Thyroid gland (tissue), 4 donors: ENCODE results near the gene TUBB4A. TPM values are rescaled to one million over a fixed set of nuclear protein-coding genes. Genes with fewer than 3 reads are reported as not detected.

ENCODE experiments used
- DNase-seq, 2 donors: peaks; one replicate each; pipeline ENCODE4 v3.0.0-alpha.2; 2019
- H3K27ac ChIP-seq, 3 donors: fragments of 200-600 bp; sonication (generic); 1 replicate in 2 of 3; 2 replicates in 1 of 3; pipeline ENCODE4 v1.5.1; 2016 to 2019; ENCODE audit warnings: mild to moderate bottlenecking in 1 of 3, moderate library complexity in 1 of 3
- H3K27me3 ChIP-seq: fragments of 200-600 bp; sonication (generic); one replicate; pipeline ENCODE4 v1.5.1; 2019
- H3K36me3 ChIP-seq, 2 donors: fragments of 200-600 bp; sonication (generic); one replicate each; pipeline ENCODE4 v1.5.1; 2016 to 2019
- H3K4me1 ChIP-seq, 2 donors: fragments of 200-600 bp; sonication (generic); one replicate each; pipeline ENCODE4 v1.5.1; 2017 to 2019
- H3K4me3 ChIP-seq, 3 donors: fragments of 200-600 bp; sonication (generic); replicated peaks in 1 of 3; 1 replicate in 2 of 3; 2 replicates in 1 of 3; pipeline ENCODE4 v1.5.1; 2016; ENCODE audit warnings: mild to moderate bottlenecking in 1 of 3
- H3K9me3 ChIP-seq: fragments of 200-600 bp; sonication (generic); one replicate; pipeline ENCODE4 v1.5.1; 2017
- CTCF ChIP-seq, 6 experiments: fragments of 200-600 bp in 3 of 6; fragments of 450-650 bp in 3 of 6; sonication (generic) in 3 of 6; IDR thresholded peaks; one replicate each; pipeline ENCODE4 v1.5.1; 2016 to 2019; ENCODE audit warnings: antibody characterized with exemption in 6 of 6, mild to moderate bottlenecking in 2 of 6, inconsistent platforms in 1 of 6, moderate library complexity in 1 of 6
- POLR2A ChIP-seq, 2 donors: fragments of 450-650 bp; IDR thresholded peaks; one replicate each; pipeline ENCODE4 v1.6.1; 2017; ENCODE audit warnings: antibody characterized with exemption in 2 of 2, mild to moderate bottlenecking in 2 of 2, moderate library complexity in 1 of 2
- WGBS, 2 donors: methylation state at CpG; one replicate each; pipeline ENCODE4 v1.1.5; 2017; 5-methylcytosine and 5-hydroxymethylcytosine counted together
- intact Hi-C: fragments of 100-400 bp; cut with DNase I; formaldehyde crosslinking; loops from one replicate; pipeline ENCODE4 v1.15.1; 2023
- total RNA-seq, 4 donors: library from RNA; depleted of rRNA; stranded (reverse); fragments of >200 nt; gene quantifications; one replicate each; pipeline ENCODE4 v1.2.3, GENCODE V29; 2016

The TUBB4A gene
- total RNA-seq, 4 donors from 2014 or later, result 0.22 to 0.67 (median 0.59) TPM; not detected in 1

- no peak for DNase-seq
- H3K27me3 ChIP-seq, result peaks cover 15% of the 10 kb centered on the region
- H3K36me3 ChIP-seq, result no peaks in the 10 kb centered on the region
- 61 to 62% methylated on average over 2 of the region's 2 CpGs for WGBS, 2 donors
- intact Hi-C loops, result no loop called here
- H3K4me1 ChIP-seq, result peaks cover 5 to 16% of the 10 kb centered on the region in 2 donors
- no peaks in the 10 kb centered on the region for H3K9me3 ChIP-seq
- H3K4me3 ChIP-seq, result no peak overlapping the region
- no peak overlapping the region for H3K27ac ChIP-seq
- TF ChIP-seq CTCF (IDR thresholded peaks at IDR 0.05) (no peak), POLR2A (IDR thresholded peaks at IDR 0.05) (no peak)
Observed at GRCh38 chr19:6529351-6529750, 27.2 kb upstream of the TUBB4A start.

- Histone ChIP-seq H3K27me3 (peaks cover 15% of the 10 kb centered on the region), H3K36me3 (no peaks in the 10 kb centered on the region), H3K27ac (no peak overlapping the region), H3K4me3 (no peak overlapping the region), H3K9me3 (no peaks in the 10 kb centered on the region), H3K4me1 (peaks cover 5 to 16% of the 10 kb centered on the region in 2 donors)
- TF ChIP-seq CTCF (IDR thresholded peaks at IDR 0.05) (no peak), POLR2A (IDR thresholded peaks at IDR 0.05) (no peak)
- intact Hi-C loops, result no loop called here
- no peak for DNase-seq
- 37 to 38% methylated on average over 9 of the region's 9 CpGs for WGBS, 2 donors
Observed at GRCh38 chr19:6528544-6529121, 26.5 kb upstream of the TUBB4A start.

- H3K36me3 ChIP-seq, result no peaks in the 10 kb centered on the region
- 44 to 48% methylated on average over 17 of the region's 17 CpGs for WGBS, 2 donors
- peaks cover 14% of the 10 kb centered on the region for H3K27me3 ChIP-seq
- no peak overlapping the region for H3K27ac ChIP-seq
- H3K4me3 ChIP-seq, result no peak overlapping the region
- H3K4me1 ChIP-seq, result peaks cover 5 to 16% of the 10 kb centered on the region in 2 donors
- intact Hi-C loops, result no loop called here
- no peaks in the 10 kb centered on the region for H3K9me3 ChIP-seq
- TF ChIP-seq POLR2A (IDR thresholded peaks at IDR 0.05), result no peak
- no peak for TF ChIP-seq CTCF (IDR thresholded peaks at IDR 0.05)
- no peak for DNase-seq
Observed at GRCh38 chr19:6527893-6528543, 25.9 kb upstream of the TUBB4A start.

- 58 to 63% methylated on average over 2 of the region's 2 CpGs for WGBS, 2 donors
- Histone ChIP-seq H3K9me3 (no peaks in the 10 kb centered on the region), H3K27me3 (no peaks in the 10 kb centered on the region), H3K4me1 (no peaks in the 10 kb centered on the region), H3K27ac (no peak overlapping the region), H3K36me3 (no peaks in the 10 kb centered on the region), H3K4me3 (no peak overlapping the region)
- TF ChIP-seq CTCF (IDR thresholded peaks at IDR 0.05) (no peak), POLR2A (IDR thresholded peaks at IDR 0.05) (no peak)
- intact Hi-C loops, result no loop called here
- no peak for DNase-seq
Observed at GRCh38 chr19:6524311-6524710, 22.2 kb upstream of the TUBB4A start.

- intact Hi-C loops, result no loop called here
- H3K4me3 ChIP-seq, result no peak overlapping the region
- no peak overlapping the region for H3K27ac ChIP-seq
- DNase-seq, result no peak
- no peaks in the 10 kb centered on the region for H3K4me1 ChIP-seq
- H3K9me3 ChIP-seq, result no peaks in the 10 kb centered on the region
- WGBS, 2 donors, result 77 to 87% methylated on average over 6 of the region's 6 CpGs
- no peak for TF ChIP-seq POLR2A (IDR thresholded peaks at IDR 0.05)
- no peak for TF ChIP-seq CTCF (IDR thresholded peaks at IDR 0.05)
- H3K27me3 ChIP-seq, result no peaks in the 10 kb centered on the region
- no peaks in the 10 kb centered on the region for H3K36me3 ChIP-seq
Observed at GRCh38 chr19:6522712-6523111, 20.6 kb upstream of the TUBB4A start.
